Measurements from ENCODE around the gene TBX15.

DNA sequence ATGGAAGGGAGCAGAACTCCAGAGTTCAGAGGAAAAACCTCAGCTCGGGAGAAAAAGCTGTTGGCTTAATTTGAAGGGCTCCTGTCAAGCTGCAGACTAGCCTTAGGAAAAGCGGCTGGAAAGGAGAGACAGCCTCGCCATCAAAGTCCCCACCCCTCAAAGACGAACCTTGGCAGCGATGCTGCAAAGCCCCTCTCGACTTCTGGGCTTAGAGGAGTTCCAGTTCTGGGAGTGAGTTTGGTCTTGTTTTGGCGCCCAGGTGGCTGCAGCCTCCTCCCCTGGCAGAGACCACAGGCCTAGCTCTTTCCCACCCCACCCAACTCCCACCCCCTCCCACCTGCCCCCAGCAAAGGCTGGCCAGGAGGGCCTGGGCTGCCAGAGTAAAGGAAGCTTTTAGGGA lies 9.1 kb upstream of the TBX15 start:
- TF ChIP-seq, protein P1, sequence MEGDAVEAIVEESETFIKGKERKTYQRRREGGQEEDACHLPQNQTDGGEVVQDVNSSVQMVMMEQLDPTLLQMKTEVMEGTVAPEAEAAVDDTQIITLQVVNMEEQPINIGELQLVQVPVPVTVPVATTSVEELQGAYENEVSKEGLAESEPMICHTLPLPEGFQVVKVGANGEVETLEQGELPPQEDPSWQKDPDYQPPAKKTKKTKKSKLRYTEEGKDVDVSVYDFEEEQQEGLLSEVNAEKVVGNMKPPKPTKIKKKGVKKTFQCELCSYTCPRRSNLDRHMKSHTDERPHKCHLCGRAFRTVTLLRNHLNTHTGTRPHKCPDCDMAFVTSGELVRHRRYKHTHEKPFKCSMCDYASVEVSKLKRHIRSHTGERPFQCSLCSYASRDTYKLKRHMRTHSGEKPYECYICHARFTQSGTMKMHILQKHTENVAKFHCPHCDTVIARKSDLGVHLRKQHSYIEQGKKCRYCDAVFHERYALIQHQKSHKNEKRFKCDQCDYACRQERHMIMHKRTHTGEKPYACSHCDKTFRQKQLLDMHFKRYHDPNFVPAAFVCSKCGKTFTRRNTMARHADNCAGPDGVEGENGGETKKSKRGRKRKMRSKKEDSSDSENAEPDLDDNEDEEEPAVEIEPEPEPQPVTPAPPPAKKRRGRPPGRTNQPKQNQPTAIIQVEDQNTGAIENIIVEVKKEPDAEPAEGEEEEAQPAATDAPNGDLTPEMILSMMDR (conservative IDR thresholded peaks at IDR 0.05; ENCODE audit: low read depth in 2 of 2): no peak
- TF ChIP-seq POLR2AphosphoS5 (IDR thresholded peaks at IDR 0.05; ENCODE audit: low read depth) (no peak), EZH2 (IDR thresholded peaks at IDR 0.05; ENCODE audit: low read depth, unreplicated experiment) (no peak), CREB1 (CRISPR knock-in tag; IDR thresholded peaks at IDR 0.05; ENCODE audit: low read depth) (no peak), EZH2phosphoT487 (IDR thresholded peaks at IDR 0.05; ENCODE audit: unreplicated experiment) (no peak), ZNF114 (CRISPR knock-in tag; IDR thresholded peaks at IDR 0.05) (no peak), JUNB (IDR thresholded peaks at IDR 0.05; ENCODE audit: unreplicated experiment) (no peak)
- TF ChIP-seq, protein P2, sequence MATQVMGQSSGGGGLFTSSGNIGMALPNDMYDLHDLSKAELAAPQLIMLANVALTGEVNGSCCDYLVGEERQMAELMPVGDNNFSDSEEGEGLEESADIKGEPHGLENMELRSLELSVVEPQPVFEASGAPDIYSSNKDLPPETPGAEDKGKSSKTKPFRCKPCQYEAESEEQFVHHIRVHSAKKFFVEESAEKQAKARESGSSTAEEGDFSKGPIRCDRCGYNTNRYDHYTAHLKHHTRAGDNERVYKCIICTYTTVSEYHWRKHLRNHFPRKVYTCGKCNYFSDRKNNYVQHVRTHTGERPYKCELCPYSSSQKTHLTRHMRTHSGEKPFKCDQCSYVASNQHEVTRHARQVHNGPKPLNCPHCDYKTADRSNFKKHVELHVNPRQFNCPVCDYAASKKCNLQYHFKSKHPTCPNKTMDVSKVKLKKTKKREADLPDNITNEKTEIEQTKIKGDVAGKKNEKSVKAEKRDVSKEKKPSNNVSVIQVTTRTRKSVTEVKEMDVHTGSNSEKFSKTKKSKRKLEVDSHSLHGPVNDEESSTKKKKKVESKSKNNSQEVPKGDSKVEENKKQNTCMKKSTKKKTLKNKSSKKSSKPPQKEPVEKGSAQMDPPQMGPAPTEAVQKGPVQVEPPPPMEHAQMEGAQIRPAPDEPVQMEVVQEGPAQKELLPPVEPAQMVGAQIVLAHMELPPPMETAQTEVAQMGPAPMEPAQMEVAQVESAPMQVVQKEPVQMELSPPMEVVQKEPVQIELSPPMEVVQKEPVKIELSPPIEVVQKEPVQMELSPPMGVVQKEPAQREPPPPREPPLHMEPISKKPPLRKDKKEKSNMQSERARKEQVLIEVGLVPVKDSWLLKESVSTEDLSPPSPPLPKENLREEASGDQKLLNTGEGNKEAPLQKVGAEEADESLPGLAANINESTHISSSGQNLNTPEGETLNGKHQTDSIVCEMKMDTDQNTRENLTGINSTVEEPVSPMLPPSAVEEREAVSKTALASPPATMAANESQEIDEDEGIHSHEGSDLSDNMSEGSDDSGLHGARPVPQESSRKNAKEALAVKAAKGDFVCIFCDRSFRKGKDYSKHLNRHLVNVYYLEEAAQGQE (IDR thresholded peaks at IDR 0.05; ENCODE audit: unreplicated experiment): no peak
- TF ChIP-seq, protein P3, sequence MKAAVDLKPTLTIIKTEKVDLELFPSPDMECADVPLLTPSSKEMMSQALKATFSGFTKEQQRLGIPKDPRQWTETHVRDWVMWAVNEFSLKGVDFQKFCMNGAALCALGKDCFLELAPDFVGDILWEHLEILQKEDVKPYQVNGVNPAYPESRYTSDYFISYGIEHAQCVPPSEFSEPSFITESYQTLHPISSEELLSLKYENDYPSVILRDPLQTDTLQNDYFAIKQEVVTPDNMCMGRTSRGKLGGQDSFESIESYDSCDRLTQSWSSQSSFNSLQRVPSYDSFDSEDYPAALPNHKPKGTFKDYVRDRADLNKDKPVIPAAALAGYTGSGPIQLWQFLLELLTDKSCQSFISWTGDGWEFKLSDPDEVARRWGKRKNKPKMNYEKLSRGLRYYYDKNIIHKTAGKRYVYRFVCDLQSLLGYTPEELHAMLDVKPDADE (IDR thresholded peaks at IDR 0.05): no peak

Data from GM23338 (cell line).